Keratinocyte (primary cell): ENCODE results near the gene STXBP1. TPM values are rescaled to one million over a fixed set of nuclear protein-coding genes. Genes with fewer than 3 reads are reported as not detected.
"Not testable (repeated sequence)": the region's sequence is repeated elsewhere in the genome, so short reads cannot be mapped to it uniquely, and the experiment has no call there.

Experiments
- DNase-seq: peaks from one replicate; pipeline ENCODE4 v3.0.0-alpha.2; 2011; ENCODE audit warnings: low read depth, missing footprints, low spot score
- FAIRE-seq: peaks from 2 replicates; lab custom pipeline; 2011; peaks lifted over from hg19 to GRCh38; lab: Jason Lieb, UNC
- H2AFZ ChIP-seq: 2 replicates; pipeline ENCODE4 v1.6.0; 2012; ENCODE audit warnings: low read length, control low read depth, inconsistent platforms; ENCODE audit not compliant: control insufficient read depth
- H3K27ac ChIP-seq: 2 replicates; pipeline ENCODE4 v1.5.1; 2011; ENCODE audit warnings: low read length; ENCODE audit not compliant: control insufficient read depth, insufficient read depth
- H3K27me3 ChIP-seq: 3 replicates; pipeline ENCODE4 v1.6.0; 2011; ENCODE audit warnings: low read length; ENCODE audit not compliant: control insufficient read depth, insufficient read depth; ENCODE audit errors: extremely low read depth
- H3K36me3 ChIP-seq, 2 experiments: 2 replicates in 1 of 2; 3 replicates in 1 of 2; pipeline ENCODE4 v1.5.1; 2011; ENCODE audit warnings: low read length in 2 of 2, mild to moderate bottlenecking in 1 of 2; ENCODE audit not compliant: control insufficient read depth in 2 of 2, insufficient read depth in 2 of 2; ENCODE audit errors: extremely low read depth in 1 of 2
- H3K4me1 ChIP-seq: 3 replicates; pipeline ENCODE4 v1.5.1; 2011; ENCODE audit warnings: low read length; ENCODE audit not compliant: control insufficient read depth, insufficient read depth; ENCODE audit errors: extremely low read depth
- H3K4me2 ChIP-seq: 3 replicates; pipeline ENCODE4 v1.6.0; 2011; ENCODE audit warnings: low read depth, low read length; ENCODE audit not compliant: control insufficient read depth, insufficient read depth; ENCODE audit errors: extremely low read depth
- H3K4me3 ChIP-seq, 3 experiments: fragments of 200-600 bp in 1 of 3; sonication (generic) in 1 of 3; 2 replicates in 2 of 3; 3 replicates in 1 of 3; pipeline ENCODE4 v1.5.1; 2011 to 2016; ENCODE audit warnings: low read length in 3 of 3, mild to moderate bottlenecking in 3 of 3, control low read depth in 2 of 3, inconsistent platforms in 1 of 3, low read depth in 1 of 3, mixed read lengths in 1 of 3, mixed run types in 1 of 3, moderate library complexity in 1 of 3; ENCODE audit not compliant: control insufficient read depth in 2 of 3, insufficient read depth in 2 of 3; ENCODE audit errors: extremely low read depth in 1 of 3
- H3K79me2 ChIP-seq: 2 replicates; pipeline ENCODE4 v1.6.0; 2012; ENCODE audit warnings: low read length; ENCODE audit not compliant: control insufficient read depth, insufficient read depth
- H3K9ac ChIP-seq: 3 replicates; pipeline ENCODE4 v1.6.0; 2011; ENCODE audit warnings: low read length; ENCODE audit not compliant: control insufficient read depth, insufficient read depth; ENCODE audit errors: extremely low read depth
- H3K9me1 ChIP-seq: 3 replicates; pipeline ENCODE4 v1.6.0; 2011; ENCODE audit warnings: low read length; ENCODE audit not compliant: control insufficient read depth, insufficient read depth; ENCODE audit errors: extremely low read depth
- H3K9me3 ChIP-seq: 2 replicates; pipeline ENCODE4 v1.5.1; 2012; ENCODE audit warnings: low read depth, low read length; ENCODE audit not compliant: control insufficient read depth
- H4K20me1 ChIP-seq: 3 replicates; pipeline ENCODE4 v1.6.0; 2011; ENCODE audit warnings: low read length; ENCODE audit not compliant: control insufficient read depth, insufficient read depth; ENCODE audit errors: extremely low read depth
- CTCF ChIP-seq, 3 experiments: IDR thresholded peaks in 1 of 3; conservative IDR thresholded peaks in 1 of 3; optimal IDR thresholded peaks in 1 of 3; 2 replicates in 2 of 3; 3 replicates in 1 of 3; pipeline versions ENCODE3 to v1.5.1; 2011; ENCODE audit warnings: low read length in 3 of 3, mild to moderate bottlenecking in 3 of 3, moderate library complexity in 2 of 3, control low read depth in 1 of 3, inconsistent platforms in 1 of 3; ENCODE audit not compliant: insufficient read depth in 2 of 3; ENCODE audit errors: extremely low read depth in 1 of 3
- EZH2 ChIP-seq: IDR thresholded peaks from one replicate; pipeline ENCODE4 v1.6.1; 2012; ENCODE audit warnings: inconsistent platforms, mild to moderate bottlenecking, low read length, moderate library complexity
- dilution Hi-C: fragments of 300-500 bp; cut with MboI; formaldehyde crosslinking; loops from one replicate; pipeline ENCODE4 v1.7.0; 2020; ENCODE audit warnings: low sequenced_read_pairs; ENCODE audit not compliant: extremely low pct_ligation_motif_present
- polyA plus RNA-seq, 5 experiments: library from polyadenylated mRNA; depleted of rRNA in 3 of 5; stranded (reverse) in 3 of 5; stranded (forward) in 1 of 5; unstranded in 1 of 5; fragments of >200 nt; gene quantifications; 1 replicate in 1 of 5; 2 replicates in 3 of 5; 3 replicates in 1 of 5; pipeline versions ENCODE4 v1.2.1 to v1.2.3, GENCODE V29; 2011 to 2012; ENCODE audit warnings: missing spikeins in 2 of 5, low read depth in 1 of 5, low replicate concordance in 1 of 5

The STXBP1 gene
- polyA plus RNA-seq, 1 donor (not counting 4 experiments of a cell fraction or from before 2014, with no cell fraction given) = 17.1 TPM

- H3K27ac ChIP-seq = peak overlapping the region; percentile 33
- peaks cover under 1% of the 10 kb centered on the region for H3K79me2 ChIP-seq
- FAIRE-seq = peak; percentile 36
- TF ChIP-seq CTCF (optimal IDR thresholded peaks at IDR 0.05 in 1 of 3, IDR thresholded peaks at IDR 0.05 in 1 of 3, conservative IDR thresholded peaks at IDR 0.05 in 1 of 3; ENCODE audit: extremely low read depth in 1 of 3, insufficient read depth in 2 of 3, low read length in 3 of 3) (peak in 1 of 3 experiments; percentile 12), EZH2 (no peak)
- no peaks in the 10 kb centered on the region for H3K9me1 ChIP-seq
- dilution Hi-C loops = no loop called here
- H3K4me3 ChIP-seq = peak overlapping the region in 2 of 3 experiments; percentile 24 to 35
- H3K9ac ChIP-seq = peak overlapping the region; percentile 33
- no peak for DNase-seq
- H3K4me2 ChIP-seq = peak overlapping the region; percentile 72
- no peak overlapping the region for H2AFZ ChIP-seq
- H3K36me3 ChIP-seq = peaks cover 0 to 3% of the 10 kb centered on the region in 2 experiments
- H3K27me3 ChIP-seq = no peaks in the 10 kb centered on the region
- H3K4me1 ChIP-seq = peaks cover 46% of the 10 kb centered on the region
- no peaks in the 10 kb centered on the region for H4K20me1 ChIP-seq
- H3K9me3 ChIP-seq = no peaks in the 10 kb centered on the region
These were observed 37.7 kb upstream of the STXBP1 start for GRCh38 chr9:127574072-127574993.

GRCh38 chr9:127575875-127576778 is 36.0 kb upstream of the STXBP1 start:
- dilution Hi-C loops = no loop called here

GRCh38 chr9:127577194-127577593 is 34.9 kb upstream of the STXBP1 start:
- H3K9ac ChIP-seq, H3K9me1 ChIP-seq, H4K20me1 ChIP-seq, H3K27ac ChIP-seq, DNase-seq, H3K79me2 ChIP-seq, H3K4me2 ChIP-seq, H3K4me3 ChIP-seq, H3K27me3 ChIP-seq, FAIRE-seq, H3K9me3 ChIP-seq, H3K36me3 ChIP-seq, dilution Hi-C loops, H2AFZ ChIP-seq: not testable (repeated sequence)
- peaks cover 42% of the 10 kb centered on the region for H3K4me1 ChIP-seq

More at GRCh38 chr9:127575875-127576778, 36.0 kb upstream of the STXBP1 start:
- Histone ChIP-seq H3K4me1 (peaks cover 42% of the 10 kb centered on the region), H2AFZ (no peak overlapping the region), H3K36me3 (peaks cover 0 to 3% of the 10 kb centered on the region in 2 experiments), H3K4me3 (no peak overlapping the region), H3K27ac (no peak overlapping the region), H3K9ac (no peak overlapping the region), H3K9me3 (no peaks in the 10 kb centered on the region), H3K9me1 (no peaks in the 10 kb centered on the region), H3K4me2 (no peak overlapping the region), H3K27me3 (no peaks in the 10 kb centered on the region), H4K20me1 (no peaks in the 10 kb centered on the region), H3K79me2 (peaks cover 8% of the 10 kb centered on the region)
- TF ChIP-seq EZH2 = no peak
- TF ChIP-seq CTCF (optimal IDR thresholded peaks at IDR 0.05 in 1 of 3, IDR thresholded peaks at IDR 0.05 in 1 of 3, conservative IDR thresholded peaks at IDR 0.05 in 1 of 3; ENCODE audit: extremely low read depth in 1 of 3, insufficient read depth in 2 of 3, low read length in 3 of 3) = no peak
- DNase-seq (no peak), FAIRE-seq (no peak)
